DOHH2 (cell line): Measurements from ENCODE around the gene CD2BP2.
"Not testable (repeated sequence)": the region's sequence is repeated elsewhere in the genome, so short reads cannot be mapped to it uniquely, and the experiment has no call there.

Experiments used
- EZH2phosphoT487 ChIP-seq: fragments of 200-600 bp; sonication (generic); IDR thresholded peaks from 2 replicates; pipeline ENCODE4 v1.6.1; 2017; ENCODE audit warnings: borderline replicate concordance, mild to moderate bottlenecking, antibody characterized with exemption, low read length, moderate library complexity, mixed read lengths
- TF ChIP-seq, protein P1 (sequence below): fragments of 200-600 bp; sonication (generic); IDR thresholded peaks from one replicate; pipeline ENCODE4 v1.5.1; 2014; ENCODE audit warnings: antibody characterized with exemption, mild to moderate bottlenecking, low read depth, low read length; ENCODE audit not compliant: poor library complexity, severe bottlenecking

GRCh38 chr16:30318647-30319046 is 36.5 kb downstream of the CD2BP2 start:
- TF ChIP-seq, protein P1, sequence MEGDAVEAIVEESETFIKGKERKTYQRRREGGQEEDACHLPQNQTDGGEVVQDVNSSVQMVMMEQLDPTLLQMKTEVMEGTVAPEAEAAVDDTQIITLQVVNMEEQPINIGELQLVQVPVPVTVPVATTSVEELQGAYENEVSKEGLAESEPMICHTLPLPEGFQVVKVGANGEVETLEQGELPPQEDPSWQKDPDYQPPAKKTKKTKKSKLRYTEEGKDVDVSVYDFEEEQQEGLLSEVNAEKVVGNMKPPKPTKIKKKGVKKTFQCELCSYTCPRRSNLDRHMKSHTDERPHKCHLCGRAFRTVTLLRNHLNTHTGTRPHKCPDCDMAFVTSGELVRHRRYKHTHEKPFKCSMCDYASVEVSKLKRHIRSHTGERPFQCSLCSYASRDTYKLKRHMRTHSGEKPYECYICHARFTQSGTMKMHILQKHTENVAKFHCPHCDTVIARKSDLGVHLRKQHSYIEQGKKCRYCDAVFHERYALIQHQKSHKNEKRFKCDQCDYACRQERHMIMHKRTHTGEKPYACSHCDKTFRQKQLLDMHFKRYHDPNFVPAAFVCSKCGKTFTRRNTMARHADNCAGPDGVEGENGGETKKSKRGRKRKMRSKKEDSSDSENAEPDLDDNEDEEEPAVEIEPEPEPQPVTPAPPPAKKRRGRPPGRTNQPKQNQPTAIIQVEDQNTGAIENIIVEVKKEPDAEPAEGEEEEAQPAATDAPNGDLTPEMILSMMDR: not testable (repeated sequence)
- not testable (repeated sequence) for TF ChIP-seq EZH2phosphoT487
